HFF-Myc (cell line): ENCODE results near the gene CHML.

ENCODE experiments used
- DNase-seq: peaks from one replicate; pipeline ENCODE4 v3.0.0-alpha.2; 2011; ENCODE audit warnings: low read depth; ENCODE audit errors: extremely low read depth
- H3K4me3 ChIP-seq: replicated peaks from 2 replicates; pipeline ENCODE4 v1.5.1; 2011; ENCODE audit warnings: low read depth, mild to moderate bottlenecking, control low read depth, low read length
- TF ChIP-seq, protein P1 (sequence below): IDR thresholded peaks from 2 replicates; pipeline ENCODE4 v1.5.1; 2012; ENCODE audit warnings: mild to moderate bottlenecking, low read depth, low read length, control low read depth; ENCODE audit errors: missing control alignments

The CHML gene

DNA sequence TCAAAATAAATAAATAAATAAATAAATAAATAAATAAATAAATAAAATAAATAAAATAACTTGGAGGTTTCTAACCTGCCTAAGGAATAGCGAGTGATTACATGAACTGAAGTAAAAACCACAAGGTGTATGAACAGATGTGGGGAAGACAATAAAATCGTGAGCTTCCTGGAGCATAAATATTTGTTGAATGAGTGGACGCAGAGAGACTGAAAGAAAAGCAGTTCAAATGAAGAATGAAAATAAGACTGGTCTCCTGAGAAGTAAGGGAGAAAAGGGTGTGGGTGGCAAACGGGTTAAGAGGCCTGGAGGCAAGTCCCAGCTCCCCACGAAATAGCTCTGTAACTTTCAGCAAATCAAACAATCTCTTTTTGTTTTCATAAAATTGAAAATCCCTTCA, 33.6 kb downstream of the CHML start:
- peak; percentile 30 for DNase-seq
- no peak overlapping the region for H3K4me3 ChIP-seq
- TF ChIP-seq, protein P1, sequence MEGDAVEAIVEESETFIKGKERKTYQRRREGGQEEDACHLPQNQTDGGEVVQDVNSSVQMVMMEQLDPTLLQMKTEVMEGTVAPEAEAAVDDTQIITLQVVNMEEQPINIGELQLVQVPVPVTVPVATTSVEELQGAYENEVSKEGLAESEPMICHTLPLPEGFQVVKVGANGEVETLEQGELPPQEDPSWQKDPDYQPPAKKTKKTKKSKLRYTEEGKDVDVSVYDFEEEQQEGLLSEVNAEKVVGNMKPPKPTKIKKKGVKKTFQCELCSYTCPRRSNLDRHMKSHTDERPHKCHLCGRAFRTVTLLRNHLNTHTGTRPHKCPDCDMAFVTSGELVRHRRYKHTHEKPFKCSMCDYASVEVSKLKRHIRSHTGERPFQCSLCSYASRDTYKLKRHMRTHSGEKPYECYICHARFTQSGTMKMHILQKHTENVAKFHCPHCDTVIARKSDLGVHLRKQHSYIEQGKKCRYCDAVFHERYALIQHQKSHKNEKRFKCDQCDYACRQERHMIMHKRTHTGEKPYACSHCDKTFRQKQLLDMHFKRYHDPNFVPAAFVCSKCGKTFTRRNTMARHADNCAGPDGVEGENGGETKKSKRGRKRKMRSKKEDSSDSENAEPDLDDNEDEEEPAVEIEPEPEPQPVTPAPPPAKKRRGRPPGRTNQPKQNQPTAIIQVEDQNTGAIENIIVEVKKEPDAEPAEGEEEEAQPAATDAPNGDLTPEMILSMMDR = no peak

- no peak for DNase-seq
- TF ChIP-seq, protein P1 = peak; percentile 35
- H3K4me3 ChIP-seq = no peak overlapping the region
Observed at GRCh38 chr1:241605146-241605805, 34.9 kb downstream of the CHML start.

DNA sequence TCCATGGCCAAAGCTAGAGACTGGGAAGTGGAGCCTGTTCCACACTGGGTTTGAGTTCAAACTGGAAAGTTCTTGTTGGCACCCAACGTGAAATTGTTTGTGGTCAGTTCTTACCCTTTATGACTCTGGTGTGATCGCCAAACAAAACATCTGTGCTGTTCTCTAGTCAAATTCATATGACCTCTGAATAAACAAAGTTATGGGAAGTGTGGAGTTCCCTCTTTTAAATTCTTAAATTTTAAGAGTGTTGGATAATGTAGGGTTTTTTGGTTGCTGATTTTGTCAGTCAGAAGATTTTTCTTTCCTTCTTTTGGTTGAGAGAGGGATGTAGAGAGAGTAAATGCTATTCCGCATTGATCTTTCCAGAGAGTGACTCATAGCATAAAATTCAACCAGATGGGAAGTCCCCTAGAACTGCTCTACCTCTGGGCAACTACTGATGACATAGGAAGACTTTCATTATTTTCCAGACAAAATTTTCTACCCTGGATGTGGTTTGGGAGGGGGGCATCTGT, 36.4 kb downstream of the CHML start:
- TF ChIP-seq, protein P1 = no peak
- peak; percentile 41 for DNase-seq
- no peak overlapping the region for H3K4me3 ChIP-seq

DNA sequence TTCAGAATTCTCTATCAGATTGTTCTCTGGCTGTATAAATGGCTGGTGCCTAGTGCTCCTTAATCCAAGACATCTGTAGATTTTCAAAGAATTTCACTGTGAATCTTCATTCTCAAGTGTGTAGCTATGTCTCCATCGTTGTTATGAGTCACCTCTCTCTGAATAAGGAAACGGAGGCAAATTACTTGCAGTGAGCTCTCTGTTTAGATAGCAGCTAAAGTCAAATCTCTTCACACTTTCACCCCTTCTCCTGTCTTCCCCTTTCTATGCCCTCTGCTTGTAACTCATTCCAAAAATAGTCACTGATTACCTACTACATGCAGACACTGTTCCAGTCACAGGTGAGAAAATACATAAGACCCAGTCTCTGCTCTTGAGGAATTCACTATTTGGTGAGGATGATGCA, 39.7 kb downstream of the CHML start:
- TF ChIP-seq, protein P1 = no peak
- no peak overlapping the region for H3K4me3 ChIP-seq
- no peak for DNase-seq

- DNase-seq = no peak
- no peak overlapping the region for H3K4me3 ChIP-seq
- TF ChIP-seq, protein P1 = no peak
Observed at GRCh38 chr1:241598249-241598648, 41.9 kb downstream of the CHML start.

DNA sequence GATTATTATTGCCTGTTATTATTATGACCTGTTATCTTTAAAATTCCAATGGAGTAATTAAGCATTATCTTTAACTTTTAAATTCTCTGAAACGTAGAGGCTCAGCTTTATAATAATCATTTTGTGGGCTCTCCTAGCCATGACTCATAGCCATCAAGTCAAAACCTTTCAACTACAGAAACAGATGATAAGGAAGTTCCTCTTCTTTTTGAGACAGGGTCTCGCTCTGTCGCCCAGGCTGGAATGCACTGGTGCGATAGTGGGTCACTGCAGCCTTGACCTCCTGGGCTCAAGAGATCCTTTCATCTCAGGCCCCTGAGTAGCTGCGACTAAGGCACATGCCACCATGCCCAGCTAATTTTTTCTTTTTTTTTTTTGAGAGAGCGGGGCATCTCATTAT, 43.5 kb downstream of the CHML start:
- H3K4me3 ChIP-seq = no peak overlapping the region
- no peak for DNase-seq
- TF ChIP-seq, protein P1 = no peak

- TF ChIP-seq, protein P1 = no peak
- no peak for DNase-seq
- no peak overlapping the region for H3K4me3 ChIP-seq
Observed at GRCh38 chr1:241593186-241593585, 47.0 kb downstream of the CHML start.
